NB4 (cell line): Measurements from ENCODE around the gene HBA1.

ENCODE experiments used
- DNase-seq: peaks from one replicate; pipeline ENCODE4 v3.0.0; 2010; ENCODE audit warnings: low read depth
- H3K4me3 ChIP-seq: one replicate; pipeline ENCODE4 v1.5.1; 2011; ENCODE audit warnings: mild to moderate bottlenecking, low read depth, low read length, moderate library complexity
- MYC ChIP-seq: IDR thresholded peaks from 2 replicates; pipeline ENCODE4 v1.6.1; 2011; ENCODE audit warnings: low read depth, low read length
- POLR2A ChIP-seq: IDR thresholded peaks from 2 replicates; pipeline ENCODE4 v1.6.1; 2011; ENCODE audit warnings: mild to moderate bottlenecking; ENCODE audit not compliant: insufficient read length; ENCODE audit errors: extremely low read depth
- TF ChIP-seq, protein P1 (sequence below): IDR thresholded peaks from 2 replicates; pipeline ENCODE4 v1.6.1; 2011; ENCODE audit warnings: low read depth, low read length
- TF ChIP-seq, protein P2 (sequence below): IDR thresholded peaks from one replicate; pipeline ENCODE4 v1.5.1; 2012; ENCODE audit warnings: low read depth, low read length

Gene HBA1

DNA sequence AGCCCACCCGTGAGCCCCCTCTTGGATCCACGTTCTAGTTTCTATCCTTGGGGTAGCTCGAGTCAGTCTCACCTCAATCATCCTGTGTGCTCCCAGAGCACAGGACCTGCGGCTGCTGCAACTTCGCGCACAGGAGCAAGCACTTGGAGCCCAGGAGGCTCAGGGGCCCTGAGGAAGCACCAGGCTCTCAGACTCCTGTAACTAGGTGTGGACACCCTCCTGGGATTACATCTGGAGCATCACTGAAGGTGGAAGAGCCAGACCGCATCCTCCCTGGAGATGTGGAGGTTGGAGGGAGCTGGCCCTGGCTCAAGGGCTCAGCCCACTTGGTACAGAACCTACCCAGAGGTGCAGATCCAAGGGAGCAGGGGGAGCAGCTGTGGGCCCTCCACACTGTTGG lies 6.5 kb downstream of the HBA1 start:
- no peak for DNase-seq
- H3K4me3 ChIP-seq, result no peak overlapping the region
- TF ChIP-seq MYC (no peak), POLR2A (no peak)
- TF ChIP-seq, protein P1, sequence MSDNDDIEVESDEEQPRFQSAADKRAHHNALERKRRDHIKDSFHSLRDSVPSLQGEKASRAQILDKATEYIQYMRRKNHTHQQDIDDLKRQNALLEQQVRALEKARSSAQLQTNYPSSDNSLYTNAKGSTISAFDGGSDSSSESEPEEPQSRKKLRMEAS, result no peak
- TF ChIP-seq, protein P2, sequence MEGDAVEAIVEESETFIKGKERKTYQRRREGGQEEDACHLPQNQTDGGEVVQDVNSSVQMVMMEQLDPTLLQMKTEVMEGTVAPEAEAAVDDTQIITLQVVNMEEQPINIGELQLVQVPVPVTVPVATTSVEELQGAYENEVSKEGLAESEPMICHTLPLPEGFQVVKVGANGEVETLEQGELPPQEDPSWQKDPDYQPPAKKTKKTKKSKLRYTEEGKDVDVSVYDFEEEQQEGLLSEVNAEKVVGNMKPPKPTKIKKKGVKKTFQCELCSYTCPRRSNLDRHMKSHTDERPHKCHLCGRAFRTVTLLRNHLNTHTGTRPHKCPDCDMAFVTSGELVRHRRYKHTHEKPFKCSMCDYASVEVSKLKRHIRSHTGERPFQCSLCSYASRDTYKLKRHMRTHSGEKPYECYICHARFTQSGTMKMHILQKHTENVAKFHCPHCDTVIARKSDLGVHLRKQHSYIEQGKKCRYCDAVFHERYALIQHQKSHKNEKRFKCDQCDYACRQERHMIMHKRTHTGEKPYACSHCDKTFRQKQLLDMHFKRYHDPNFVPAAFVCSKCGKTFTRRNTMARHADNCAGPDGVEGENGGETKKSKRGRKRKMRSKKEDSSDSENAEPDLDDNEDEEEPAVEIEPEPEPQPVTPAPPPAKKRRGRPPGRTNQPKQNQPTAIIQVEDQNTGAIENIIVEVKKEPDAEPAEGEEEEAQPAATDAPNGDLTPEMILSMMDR, result no peak

DNA sequence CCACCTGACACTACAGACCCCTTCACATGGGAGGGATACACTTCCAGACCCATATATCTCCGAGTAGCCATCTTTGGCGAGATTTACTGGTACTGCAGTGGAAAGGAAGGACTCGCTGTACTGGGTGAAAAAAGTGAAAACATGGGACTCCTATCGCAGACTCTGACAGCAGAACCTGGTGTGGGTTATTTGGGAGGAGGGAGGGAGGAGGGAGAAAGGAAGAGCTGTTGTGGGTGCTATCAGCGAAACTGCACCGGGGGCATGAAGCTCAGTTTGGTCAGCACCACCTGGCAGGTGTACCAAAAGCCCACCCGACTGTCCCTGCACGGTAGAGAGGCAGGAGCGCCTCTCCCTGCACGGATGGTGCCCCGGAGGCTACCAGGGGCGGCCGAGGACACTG lies 8.7 kb downstream of the HBA1 start:
- DNase-seq, result no peak
- TF ChIP-seq, protein P1, result no peak
- TF ChIP-seq, protein P2, result no peak
- TF ChIP-seq POLR2A (no peak), MYC (no peak)
- no peak overlapping the region for H3K4me3 ChIP-seq

DNA sequence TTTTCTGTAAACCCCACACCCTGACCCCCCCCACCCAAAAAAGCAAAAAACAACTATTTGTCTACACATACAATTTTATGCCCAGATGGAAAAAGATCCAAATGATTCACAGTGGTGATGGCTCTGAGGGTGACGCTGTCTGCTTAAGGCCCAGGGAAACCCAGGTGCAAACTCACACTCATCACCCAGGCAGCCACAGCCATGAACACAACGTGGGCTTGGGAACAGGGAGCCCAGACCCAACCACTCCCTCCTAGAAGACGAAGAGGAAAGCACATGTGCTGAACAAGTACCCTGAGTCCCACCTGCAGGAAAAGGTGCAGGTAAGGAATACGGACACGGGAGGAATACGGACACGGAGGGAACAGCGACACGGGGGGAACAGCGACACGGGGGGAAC lies 9.2 kb downstream of the HBA1 start:
- TF ChIP-seq, protein P2, result no peak
- TF ChIP-seq POLR2A, result no peak
- TF ChIP-seq, protein P1, result no peak
- no peak for TF ChIP-seq MYC
- DNase-seq, result no peak
- no peak overlapping the region for H3K4me3 ChIP-seq

DNA sequence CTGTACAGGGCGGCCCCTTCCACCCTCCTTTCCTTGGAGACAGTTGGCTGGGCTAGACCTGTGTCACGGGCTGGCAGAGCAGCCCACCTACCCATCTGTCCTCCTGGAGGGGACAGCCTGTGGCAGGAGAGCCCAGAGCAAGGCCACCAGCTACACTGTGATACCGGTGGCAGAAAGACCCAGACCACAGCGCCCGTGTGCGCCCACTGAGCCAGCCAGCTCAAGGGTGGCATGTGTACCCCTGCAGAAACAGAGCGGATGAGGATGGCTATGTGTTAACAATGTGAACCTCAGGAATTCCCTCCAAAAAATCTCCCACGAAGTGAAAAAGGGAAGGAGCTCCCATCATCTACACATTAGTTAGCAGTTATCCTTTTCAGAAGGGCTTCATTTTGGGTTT lies 10.8 kb downstream of the HBA1 start:
- TF ChIP-seq POLR2A (no peak), MYC (no peak)
- TF ChIP-seq, protein P2, result no peak
- TF ChIP-seq, protein P1, result no peak
- H3K4me3 ChIP-seq, result no peak overlapping the region
- no peak for DNase-seq

DNA sequence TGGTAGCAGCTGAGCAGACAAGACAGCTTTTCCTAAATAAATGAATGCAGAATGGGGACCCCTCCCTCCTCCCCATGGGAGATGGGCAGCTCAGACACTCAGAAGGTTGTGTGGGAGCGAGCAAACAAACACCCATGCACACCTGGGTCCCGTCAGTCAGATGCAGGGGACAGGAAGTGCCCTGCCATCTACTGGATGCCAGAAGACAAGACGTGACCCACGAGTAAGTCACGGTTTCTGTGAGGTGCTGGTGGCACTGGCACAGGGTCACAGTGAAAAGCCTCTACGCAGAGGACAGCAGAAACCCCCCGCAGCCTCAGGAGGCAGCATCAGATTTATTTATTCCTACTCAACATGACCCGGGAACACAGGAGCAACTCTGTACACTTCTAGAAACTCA lies 12.2 kb downstream of the HBA1 start:
- no peak overlapping the region for H3K4me3 ChIP-seq
- TF ChIP-seq, protein P2, result no peak
- DNase-seq, result peak; percentile 15

DNA sequence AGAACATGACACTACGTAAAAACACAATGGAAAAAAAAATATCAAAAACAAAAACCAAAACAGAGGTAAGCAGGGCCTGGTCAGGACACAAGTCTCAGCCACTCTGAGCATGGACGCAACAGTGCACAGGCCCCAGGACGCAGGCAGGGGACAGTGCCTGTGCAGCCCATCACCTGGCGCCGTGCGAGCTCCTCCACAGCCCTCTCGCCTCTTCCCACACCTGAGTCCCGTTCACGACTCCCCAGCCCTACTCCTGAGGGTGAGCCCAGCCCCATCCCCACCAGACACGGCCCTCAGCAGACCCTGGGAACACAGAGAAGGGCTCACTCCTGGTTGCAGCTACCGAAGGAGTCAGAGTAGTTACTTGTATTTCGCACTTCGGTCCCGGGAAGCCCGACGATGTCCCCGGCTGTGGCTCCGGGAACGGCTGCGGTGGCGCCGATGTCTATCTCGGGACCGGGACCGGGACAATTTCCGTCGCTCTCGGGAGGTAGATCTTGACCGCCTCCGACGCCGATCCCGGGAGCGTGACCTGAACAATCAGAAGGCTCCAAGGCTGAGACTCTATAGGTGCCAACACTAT lies 13.2 kb downstream of the HBA1 start:
- H3K4me3 ChIP-seq, result no peak overlapping the region
- TF ChIP-seq MYC (no peak), POLR2A (no peak)
- TF ChIP-seq, protein P1, result no peak
- TF ChIP-seq, protein P2, result no peak
- no peak for DNase-seq
